Smooth muscle cell (in vitro differentiated cells): Measurements from ENCODE around the gene SMPDL3A. TPM values are rescaled to one million over a fixed set of nuclear protein-coding genes. Genes with fewer than 3 reads are reported as not detected.

Experiments
- DNase-seq: peaks from one replicate; lab custom pipeline; 2025; ENCODE audit not compliant: unreplicated experiment; lab: John Stamatoyannopoulos, UW
- H2AFZ ChIP-seq: fragments of 200-600 bp; sonication (generic); 2 replicates; pipeline ENCODE4 v1.6.0; 2016; ENCODE audit warnings: antibody characterized with exemption, low read depth, mild to moderate bottlenecking
- H3F3A ChIP-seq: fragments of 200-600 bp; sonication (generic); 2 replicates; pipeline ENCODE4 v1.6.0; 2017; ENCODE audit warnings: antibody characterized with exemption, low read depth
- H3K27ac ChIP-seq: fragments of 200-600 bp; sonication (generic); 2 replicates; pipeline ENCODE4 v1.5.1; 2016; ENCODE audit warnings: low read depth, mild to moderate bottlenecking
- H3K27me3 ChIP-seq: fragments of 200-600 bp; sonication (generic); 2 replicates; pipeline ENCODE4 v1.6.1; 2016; ENCODE audit warnings: low read depth, mild to moderate bottlenecking
- H3K36me3 ChIP-seq: fragments of 200-600 bp; sonication (generic); 2 replicates; pipeline ENCODE4 v1.5.1; 2016; ENCODE audit warnings: low read depth
- H3K4me1 ChIP-seq: fragments of 200-600 bp; sonication (generic); 2 replicates; pipeline ENCODE4 v1.5.1; 2016; ENCODE audit warnings: low read depth
- H3K4me2 ChIP-seq: fragments of 200-600 bp; sonication (generic); 2 replicates; pipeline ENCODE4 v1.6.0; 2016; ENCODE audit warnings: mild to moderate bottlenecking
- H3K4me3 ChIP-seq: fragments of 200-600 bp; sonication (generic); 2 replicates; pipeline ENCODE4 v1.5.1; 2016; ENCODE audit warnings: mild to moderate bottlenecking
- H3K79me2 ChIP-seq: fragments of 200-600 bp; sonication (generic); 2 replicates; pipeline ENCODE4 v1.6.0; 2016; ENCODE audit warnings: low read depth, mild to moderate bottlenecking
- H3K9ac ChIP-seq: fragments of 200-600 bp; sonication (generic); 2 replicates; pipeline ENCODE4 v1.6.0; 2016; ENCODE audit warnings: low read depth
- H3K9me3 ChIP-seq: fragments of 200-600 bp; sonication (generic); replicated peaks from 2 replicates; pipeline ENCODE4 v1.5.1; 2016; ENCODE audit warnings: low read depth
- H4K20me1 ChIP-seq: fragments of 200-600 bp; sonication (generic); 2 replicates; pipeline ENCODE4 v1.6.0; 2016; ENCODE audit warnings: low read depth
- CTCF ChIP-seq: fragments of 200-600 bp; sonication (generic); IDR thresholded peaks from 2 replicates; pipeline ENCODE4 v1.5.1; 2017; ENCODE audit warnings: borderline replicate concordance, mild to moderate bottlenecking, antibody characterized with exemption; ENCODE audit not compliant: insufficient read depth, poor library complexity, severe bottlenecking
- WGBS: methylation state at CpG from one replicate; pipeline ENCODE4 v1.1.7; 2016; ENCODE audit warnings: low lambda C conversion rate; 5-methylcytosine and 5-hydroxymethylcytosine counted together
- polyA plus RNA-seq: library from polyadenylated mRNA; unstranded; fragments of >200 nt; fragmentation: Nextera tagmentation; extraction: Ambion mirVana; gene quantifications from 2 replicates; pipeline ENCODE4 v1.2.1, GENCODE V29; 2016
- total RNA-seq: library from RNA; depleted of rRNA; stranded (reverse); fragments of >200 nt; gene quantifications from 2 replicates; pipeline ENCODE4 v1.2.3, GENCODE V29; 2014

SMPDL3A gene
- total and polyA plus RNA-seq, 2 experiments from 2014 or later: 2.3 to 14.5 TPM

GRCh38 chr6:122833021-122833491 lies 44.0 kb downstream of the SMPDL3A start:
- H3K9me3 ChIP-seq: no peaks in the 10 kb centered on the region
- H2AFZ ChIP-seq: peak overlapping the region; percentile 50
- H3K27me3 ChIP-seq: no peaks in the 10 kb centered on the region
- H3K27ac ChIP-seq: no peak overlapping the region
- no peaks in the 10 kb centered on the region for H3K36me3 ChIP-seq
- H3K4me3 ChIP-seq: no peak overlapping the region
- no peak overlapping the region for H3K9ac ChIP-seq
- H3K4me1 ChIP-seq: peaks cover 21% of the 10 kb centered on the region
- H3K4me2 ChIP-seq: peak overlapping the region; percentile 0
- no peak for TF ChIP-seq CTCF
- H4K20me1 ChIP-seq: no peaks in the 10 kb centered on the region
- H3K79me2 ChIP-seq: no peaks in the 10 kb centered on the region
- no peaks in the 10 kb centered on the region for H3F3A ChIP-seq
- WGBS: 79% methylated on average over 7 of the region's 7 CpGs
- DNase-seq: no peak

GRCh38 chr6:122838060-122838780 lies 49.2 kb downstream of the SMPDL3A start:
- no peak overlapping the region for H3K9ac ChIP-seq
- no peaks in the 10 kb centered on the region for H3F3A ChIP-seq
- H3K36me3 ChIP-seq: no peaks in the 10 kb centered on the region
- no peak overlapping the region for H3K27ac ChIP-seq
- H3K4me1 ChIP-seq: peaks cover 5% of the 10 kb centered on the region
- no peak overlapping the region for H2AFZ ChIP-seq
- no peak for DNase-seq
- peak; percentile 51 for TF ChIP-seq CTCF
- H3K4me2 ChIP-seq: no peak overlapping the region
- H3K27me3 ChIP-seq: no peaks in the 10 kb centered on the region
- no peaks in the 10 kb centered on the region for H3K9me3 ChIP-seq
- no peaks in the 10 kb centered on the region for H3K79me2 ChIP-seq
- H4K20me1 ChIP-seq: no peaks in the 10 kb centered on the region
- H3K4me3 ChIP-seq: no peak overlapping the region
- 90% methylated on average over 3 of the region's 3 CpGs for WGBS

GRCh38 chr6:122839472-122839871 lies 50.4 kb downstream of the SMPDL3A start:
- peak; percentile 78 for TF ChIP-seq CTCF
- H3K27ac ChIP-seq: no peak overlapping the region
- H3K9ac ChIP-seq: no peak overlapping the region
- H3F3A ChIP-seq: no peaks in the 10 kb centered on the region
- no peak overlapping the region for H2AFZ ChIP-seq
- no peak overlapping the region for H3K4me2 ChIP-seq
- peak; percentile 5 for DNase-seq
- H3K36me3 ChIP-seq: no peaks in the 10 kb centered on the region
- H3K4me3 ChIP-seq: no peak overlapping the region
- H3K27me3 ChIP-seq: no peaks in the 10 kb centered on the region
- H4K20me1 ChIP-seq: no peaks in the 10 kb centered on the region
- H3K9me3 ChIP-seq: no peaks in the 10 kb centered on the region
- WGBS: 0% methylated on average over 1 of the region's 1 CpG
- no peaks in the 10 kb centered on the region for H3K79me2 ChIP-seq
- no peaks in the 10 kb centered on the region for H3K4me1 ChIP-seq

- H3K9me3 ChIP-seq: no peaks in the 10 kb centered on the region
- no peak for TF ChIP-seq CTCF
- H3K79me2 ChIP-seq: no peaks in the 10 kb centered on the region
- no peak overlapping the region for H3K4me2 ChIP-seq
- WGBS: 83% methylated on average over 8 of the region's 8 CpGs
- no peak for DNase-seq
- no peaks in the 10 kb centered on the region for H3K36me3 ChIP-seq
- no peak overlapping the region for H2AFZ ChIP-seq
- H3K4me1 ChIP-seq: no peaks in the 10 kb centered on the region
- H3F3A ChIP-seq: no peaks in the 10 kb centered on the region
- H3K9ac ChIP-seq: no peak overlapping the region
- H4K20me1 ChIP-seq: no peaks in the 10 kb centered on the region
- no peak overlapping the region for H3K4me3 ChIP-seq
- H3K27me3 ChIP-seq: no peaks in the 10 kb centered on the region
- no peak overlapping the region for H3K27ac ChIP-seq
These were observed 50.8 kb downstream of the SMPDL3A start for GRCh38 chr6:122839906-122840305.
